Measurements from ENCODE around the gene PAK6. TPM values are rescaled to one million over a fixed set of nuclear protein-coding genes. Genes with fewer than 3 reads are reported as not detected.

PAK6 gene
- 10.6 and 20.3 TPM in 2 replicates for total RNA-seq

DNA sequence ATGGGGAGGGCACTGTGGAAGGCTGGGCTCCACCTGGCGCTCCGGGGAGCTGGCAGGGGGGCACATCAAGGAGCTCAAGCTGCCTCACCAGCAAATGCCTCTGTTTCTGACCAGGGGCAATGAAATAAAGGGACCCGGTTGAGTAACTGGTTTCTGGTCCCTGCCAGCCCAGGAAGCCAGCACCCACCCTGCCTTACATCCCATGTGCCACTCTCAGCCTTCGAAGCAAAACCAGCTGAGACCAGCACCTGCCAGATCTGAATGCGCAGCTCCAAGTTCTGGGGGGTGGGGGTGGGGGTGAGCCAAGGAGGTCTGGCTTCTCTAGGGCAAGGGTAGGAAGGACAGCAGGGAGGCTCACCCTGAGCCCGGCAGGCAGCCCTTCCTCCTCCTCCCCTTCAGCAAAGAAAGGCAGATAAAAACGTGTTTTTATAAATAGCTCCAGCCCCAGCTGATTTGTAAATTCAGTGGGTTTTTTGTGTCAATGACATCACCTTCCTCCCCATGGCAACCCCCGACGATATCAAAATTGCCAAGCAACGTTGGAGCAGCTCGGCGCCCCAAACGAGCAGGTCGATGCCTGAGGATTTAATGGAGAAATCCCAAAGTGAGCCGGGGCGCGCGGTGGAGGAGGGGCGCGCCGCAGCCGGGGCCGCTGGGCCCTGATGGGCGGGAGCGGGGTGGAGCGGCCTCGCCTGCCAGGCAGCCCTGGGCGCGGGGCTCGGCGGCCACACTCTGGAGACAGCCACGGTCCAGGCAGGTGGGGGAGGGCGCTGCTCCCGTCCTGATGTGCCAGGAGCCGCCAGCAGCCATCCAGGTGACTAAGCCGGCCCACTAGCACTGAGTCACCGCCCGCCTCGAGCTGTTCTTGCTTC, at the start of gene PAK6:
TSS of gene PAK6 (plus strand) at position 532 of the 872 bp plus-strand sequence. CDS start 25,723 bp downstream, outside the sequence.

GRCh38 chr15:40282869-40283614, 44.2 kb downstream of the PAK6 start, which contains the start of gene ANKRD63:
Gene ANKRD63 (minus strand): TSS chr15:40283064. CDS start chr15:40282586, 478 bp downstream.

GRCh38 chr15:40307421-40308211, 68.8 kb downstream of the PAK6 start, which contains the start of gene PLCB2:
Gene PLCB2 (minus strand): TSS chr15:40307935. CDS start chr15:40307672, 263 bp downstream.

GRCh38 chr15:40323239-40323952, 84.5 kb downstream of the PAK6 start, which contains the start of gene INAFM2:
Gene INAFM2 (plus strand): TSS chr15:40323692. CDS start chr15:40324056, 364 bp downstream.

Other genes starting within 250 kb of the PAK6 start
- 111 and 186 TPM in 2 replicates for gene SRP14, start 199.9 kb upstream of the PAK6 start, total RNA-seq
- gene BMF, start 130.2 kb upstream of the PAK6 start, total RNA-seq, result 0.34 and 1.00 TPM in 2 replicates
- 0.64 and 0.68 TPM in 2 replicates for gene BUB1B, start 78.0 kb upstream of the PAK6 start, total RNA-seq
- not detected in 2 replicates for gene ANKRD63, start 44.0 kb downstream of the PAK6 start, total RNA-seq
- 0.14 TPM in 1 of 2 replicates, not detected in the other for gene PLCB2, start 68.9 kb downstream of the PAK6 start, total RNA-seq
- gene INAFM2, start 84.6 kb downstream of the PAK6 start, total RNA-seq, result 11.6 and 12.7 TPM in 2 replicates
- gene CCDC9B, start 101.9 kb downstream of the PAK6 start, total RNA-seq, result 9.9 and 29.4 TPM in 2 replicates
- not detected in 2 replicates for gene PHGR1, start 112.0 kb downstream of the PAK6 start, total RNA-seq
- gene DISP2, start 119.2 kb downstream of the PAK6 start, total RNA-seq, result under 0.01 and 0.21 TPM in 2 replicates
- 30.6 and 35.9 TPM in 2 replicates for gene KNSTRN, start 143.7 kb downstream of the PAK6 start, total RNA-seq
- 21.5 and 21.9 TPM in 2 replicates for gene IVD, start 166.7 kb downstream of the PAK6 start, total RNA-seq
- gene BAHD1, start 201.9 kb downstream of the PAK6 start, total RNA-seq, result 5.5 and 10.0 TPM in 2 replicates
- gene CHST14, start 231.9 kb downstream of the PAK6 start, total RNA-seq, result 1.4 and 4.3 TPM in 2 replicates

All from nasal cavity respiratory epithelium epithelial cell of viscerocranial mucosa (primary cell).